ENCODE measurements around the gene SLIT2.

The SLIT2 gene

GRCh38 chr4:20255823-20256222, 4.1 kb downstream of the SLIT2 start:
- Mint-ChIP-seq H3K27ac (no peak overlapping the region), H3K4me3 (no peak overlapping the region), H3K9me3 (no peaks in the 10 kb centered on the region), H3K4me1 (peaks cover 11% of the 10 kb centered on the region), H3K27me3 (peaks cover 25% of the 10 kb centered on the region), H3K36me3 (no peaks in the 10 kb centered on the region)

GRCh38 chr4:20256381-20256881, 4.7 kb downstream of the SLIT2 start:
- Mint-ChIP-seq H3K4me1 (peaks cover 6% of the 10 kb centered on the region), H3K27ac (no peak overlapping the region), H3K36me3 (no peaks in the 10 kb centered on the region), H3K9me3 (no peaks in the 10 kb centered on the region), H3K27me3 (peaks cover 21% of the 10 kb centered on the region), H3K4me3 (no peak overlapping the region)

GRCh38 chr4:20259707-20260106, 8.0 kb downstream of the SLIT2 start:
- Mint-ChIP-seq H3K4me1 (no peaks in the 10 kb centered on the region), H3K27me3 (peaks cover 13% of the 10 kb centered on the region), H3K27ac (no peak overlapping the region), H3K9me3 (no peaks in the 10 kb centered on the region), H3K4me3 (no peak overlapping the region), H3K36me3 (no peaks in the 10 kb centered on the region)

- Mint-ChIP-seq H3K4me1 (no peaks in the 10 kb centered on the region), H3K36me3 (no peaks in the 10 kb centered on the region), H3K4me3 (no peak overlapping the region), H3K27ac (no peak overlapping the region), H3K27me3 (peaks cover 6% of the 10 kb centered on the region), H3K9me3 (no peaks in the 10 kb centered on the region)
These were observed 9.1 kb downstream of the SLIT2 start for GRCh38 chr4:20260821-20261220.

GRCh38 chr4:20262221-20262620, 10.5 kb downstream of the SLIT2 start:
- Mint-ChIP-seq H3K36me3 (no peaks in the 10 kb centered on the region), H3K4me1 (no peaks in the 10 kb centered on the region), H3K27ac (no peak overlapping the region), H3K9me3 (no peaks in the 10 kb centered on the region), H3K27me3 (peaks cover 6% of the 10 kb centered on the region), H3K4me3 (no peak overlapping the region)

- Mint-ChIP-seq H3K36me3 (no peaks in the 10 kb centered on the region), H3K27ac (no peak overlapping the region), H3K4me3 (no peak overlapping the region), H3K27me3 (peaks cover 8% of the 10 kb centered on the region), H3K4me1 (no peaks in the 10 kb centered on the region), H3K9me3 (peaks cover 3% of the 10 kb centered on the region)
These were observed 13.0 kb downstream of the SLIT2 start for GRCh38 chr4:20264688-20265087.

- no peaks in the 10 kb centered on the region for H3K4me1 Mint-ChIP-seq
- H3K9me3 Mint-ChIP-seq: peaks cover 3% of the 10 kb centered on the region
- no peak overlapping the region for H3K4me3 Mint-ChIP-seq
- peaks cover 7% of the 10 kb centered on the region for H3K27me3 Mint-ChIP-seq
- no peak overlapping the region for H3K27ac Mint-ChIP-seq
- no peaks in the 10 kb centered on the region for H3K36me3 Mint-ChIP-seq
These were observed 14.0 kb downstream of the SLIT2 start for GRCh38 chr4:20265726-20266125.

GRCh38 chr4:20266215-20267082, 14.7 kb downstream of the SLIT2 start:
- Mint-ChIP-seq H3K9me3 (peaks cover 3% of the 10 kb centered on the region), H3K4me3 (no peak overlapping the region), H3K36me3 (no peaks in the 10 kb centered on the region), H3K27me3 (peaks cover 6% of the 10 kb centered on the region), H3K27ac (no peak overlapping the region), H3K4me1 (no peaks in the 10 kb centered on the region)

- Mint-ChIP-seq H3K4me3 (no peak overlapping the region), H3K36me3 (no peaks in the 10 kb centered on the region), H3K27me3 (peaks cover 4% of the 10 kb centered on the region), H3K9me3 (peaks cover 3% of the 10 kb centered on the region), H3K4me1 (no peaks in the 10 kb centered on the region), H3K27ac (no peak overlapping the region)
These were observed 16.3 kb downstream of the SLIT2 start for GRCh38 chr4:20268028-20268427.

- Mint-ChIP-seq H3K4me3 (no peak overlapping the region), H3K9me3 (peaks cover 3% of the 10 kb centered on the region), H3K4me1 (no peaks in the 10 kb centered on the region), H3K36me3 (no peaks in the 10 kb centered on the region), H3K27ac (no peak overlapping the region), H3K27me3 (peaks cover 1% of the 10 kb centered on the region)
These were observed 17.6 kb downstream of the SLIT2 start for GRCh38 chr4:20269320-20269719.

GRCh38 chr4:20271950-20272349, 20.2 kb downstream of the SLIT2 start:
- Mint-ChIP-seq H3K9me3 (peaks cover 3% of the 10 kb centered on the region), H3K27me3 (peaks cover 1% of the 10 kb centered on the region), H3K36me3 (no peaks in the 10 kb centered on the region), H3K4me1 (no peaks in the 10 kb centered on the region), H3K27ac (no peak overlapping the region), H3K4me3 (no peak overlapping the region)

- no peak overlapping the region for H3K27ac Mint-ChIP-seq
- H3K36me3 Mint-ChIP-seq: no peaks in the 10 kb centered on the region
- H3K4me3 Mint-ChIP-seq: no peak overlapping the region
- peaks cover 1% of the 10 kb centered on the region for H3K27me3 Mint-ChIP-seq
- H3K9me3 Mint-ChIP-seq: peaks cover 3% of the 10 kb centered on the region
- no peaks in the 10 kb centered on the region for H3K4me1 Mint-ChIP-seq
These were observed 20.7 kb downstream of the SLIT2 start for GRCh38 chr4:20272411-20272872.

- Mint-ChIP-seq H3K4me3 (no peak overlapping the region), H3K27ac (no peak overlapping the region), H3K27me3 (peaks cover 1% of the 10 kb centered on the region), H3K4me1 (no peaks in the 10 kb centered on the region), H3K9me3 (peaks cover 2% of the 10 kb centered on the region), H3K36me3 (no peaks in the 10 kb centered on the region)
These were observed 22.1 kb downstream of the SLIT2 start for GRCh38 chr4:20273793-20274192.

GRCh38 chr4:20276848-20277247, 25.1 kb downstream of the SLIT2 start:
- H3K9me3 Mint-ChIP-seq: no peaks in the 10 kb centered on the region
- no peaks in the 10 kb centered on the region for H3K27me3 Mint-ChIP-seq
- H3K4me3 Mint-ChIP-seq: no peak overlapping the region
- no peak overlapping the region for H3K27ac Mint-ChIP-seq
- no peaks in the 10 kb centered on the region for H3K36me3 Mint-ChIP-seq
- H3K4me1 Mint-ChIP-seq: no peaks in the 10 kb centered on the region

GRCh38 chr4:20278195-20278594, 26.5 kb downstream of the SLIT2 start:
- no peaks in the 10 kb centered on the region for H3K4me1 Mint-ChIP-seq
- H3K4me3 Mint-ChIP-seq: no peak overlapping the region
- no peaks in the 10 kb centered on the region for H3K36me3 Mint-ChIP-seq
- no peaks in the 10 kb centered on the region for H3K9me3 Mint-ChIP-seq
- H3K27ac Mint-ChIP-seq: no peak overlapping the region
- H3K27me3 Mint-ChIP-seq: no peaks in the 10 kb centered on the region

- Mint-ChIP-seq H3K27me3 (no peaks in the 10 kb centered on the region), H3K4me1 (no peaks in the 10 kb centered on the region), H3K4me3 (no peak overlapping the region), H3K36me3 (no peaks in the 10 kb centered on the region), H3K9me3 (no peaks in the 10 kb centered on the region), H3K27ac (no peak overlapping the region)
These were observed 27.7 kb downstream of the SLIT2 start for GRCh38 chr4:20279381-20279780.

All from activated naive CD4-positive, alpha-beta T cell treated with anti-CD3 and anti-CD28 coated beads, Interleukin-2, amount 50 U/mL, for 24 hours (primary cell).